Measurements from ENCODE around the gene RORB. TPM values are rescaled to one million over a fixed set of nuclear protein-coding genes. Genes with fewer than 3 reads are reported as not detected.
"Not testable (repeated sequence)": the region's sequence is repeated elsewhere in the genome, so short reads cannot be mapped to it uniquely, and the experiment has no call there.

RORB gene
- total RNA-seq, 1 donor from 2014 or later: not detected

- Mint-ChIP-seq H3K27ac (no peak overlapping the region), H3K27me3 (peaks cover under 1% of the 10 kb centered on the region), H3K4me3 (ENCODE audit: low read depth) (no peak overlapping the region), H3K4me1 (ENCODE audit: low read depth) (no peaks in the 10 kb centered on the region), H3K9me3 (ENCODE audit: low read depth) (no peaks in the 10 kb centered on the region), H3K36me3 (ENCODE audit: insufficient read depth) (no peaks in the 10 kb centered on the region)
- no peak for DNase-seq (ENCODE audit: low spot score, unreplicated experiment)
- TF ChIP-seq, protein P1, sequence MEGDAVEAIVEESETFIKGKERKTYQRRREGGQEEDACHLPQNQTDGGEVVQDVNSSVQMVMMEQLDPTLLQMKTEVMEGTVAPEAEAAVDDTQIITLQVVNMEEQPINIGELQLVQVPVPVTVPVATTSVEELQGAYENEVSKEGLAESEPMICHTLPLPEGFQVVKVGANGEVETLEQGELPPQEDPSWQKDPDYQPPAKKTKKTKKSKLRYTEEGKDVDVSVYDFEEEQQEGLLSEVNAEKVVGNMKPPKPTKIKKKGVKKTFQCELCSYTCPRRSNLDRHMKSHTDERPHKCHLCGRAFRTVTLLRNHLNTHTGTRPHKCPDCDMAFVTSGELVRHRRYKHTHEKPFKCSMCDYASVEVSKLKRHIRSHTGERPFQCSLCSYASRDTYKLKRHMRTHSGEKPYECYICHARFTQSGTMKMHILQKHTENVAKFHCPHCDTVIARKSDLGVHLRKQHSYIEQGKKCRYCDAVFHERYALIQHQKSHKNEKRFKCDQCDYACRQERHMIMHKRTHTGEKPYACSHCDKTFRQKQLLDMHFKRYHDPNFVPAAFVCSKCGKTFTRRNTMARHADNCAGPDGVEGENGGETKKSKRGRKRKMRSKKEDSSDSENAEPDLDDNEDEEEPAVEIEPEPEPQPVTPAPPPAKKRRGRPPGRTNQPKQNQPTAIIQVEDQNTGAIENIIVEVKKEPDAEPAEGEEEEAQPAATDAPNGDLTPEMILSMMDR (IDR thresholded peaks at IDR 0.05; ENCODE audit: unreplicated experiment): no peak
Measured at GRCh38 chr9:74521009-74521408, 23.9 kb downstream of the RORB start.

DNA sequence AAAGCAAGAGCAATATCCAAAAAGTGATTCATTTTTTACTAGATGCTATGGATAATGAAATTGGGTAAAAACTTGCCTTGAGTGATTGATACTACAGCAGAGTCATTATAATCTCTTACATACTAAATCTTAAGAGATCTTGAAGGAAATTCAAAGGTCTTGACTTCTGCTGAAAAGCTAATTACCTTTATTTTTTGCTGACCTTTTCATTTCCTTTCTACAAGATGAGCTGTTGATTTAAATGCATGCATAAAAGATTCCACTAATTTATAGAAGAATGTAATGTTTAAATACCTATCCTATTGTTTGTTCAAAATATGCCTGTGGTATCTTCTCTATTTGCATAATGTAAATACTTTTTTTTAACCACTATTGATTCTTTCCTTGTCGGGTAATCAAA lies 27.2 kb downstream of the RORB start:
- TF ChIP-seq, protein P1 (IDR thresholded peaks at IDR 0.05; ENCODE audit: unreplicated experiment): no peak
- DNase-seq (ENCODE audit: low spot score, unreplicated experiment): no peak
- Mint-ChIP-seq H3K27me3 (peaks cover 13% of the 10 kb centered on the region), H3K4me3 (ENCODE audit: low read depth) (no peak overlapping the region), H3K9me3 (ENCODE audit: low read depth) (no peaks in the 10 kb centered on the region), H3K27ac (no peak overlapping the region), H3K36me3 (ENCODE audit: insufficient read depth) (no peaks in the 10 kb centered on the region), H3K4me1 (ENCODE audit: low read depth) (no peaks in the 10 kb centered on the region)

DNA sequence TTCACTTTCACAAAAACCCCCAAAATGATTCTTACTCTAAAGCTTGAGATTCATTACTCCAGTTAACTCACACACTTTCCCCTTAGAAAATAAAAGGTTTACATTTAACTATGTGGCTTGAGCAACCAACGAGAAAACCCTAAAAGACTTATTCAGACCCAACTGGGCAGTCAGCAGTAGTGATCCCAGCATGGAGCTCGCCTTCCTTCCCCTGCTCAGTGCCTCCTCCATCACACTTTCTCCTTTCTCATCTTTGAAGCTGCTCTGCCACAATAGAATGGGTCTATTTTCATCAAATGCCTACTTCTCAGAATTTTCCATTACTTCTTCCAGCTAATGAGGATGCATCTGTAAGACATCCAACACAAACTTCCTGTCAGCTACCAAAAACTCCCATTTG lies 29.1 kb downstream of the RORB start:
- Mint-ChIP-seq H3K36me3 (ENCODE audit: insufficient read depth) (no peaks in the 10 kb centered on the region), H3K27ac (no peak overlapping the region), H3K4me1 (ENCODE audit: low read depth) (no peaks in the 10 kb centered on the region), H3K9me3 (ENCODE audit: low read depth) (no peaks in the 10 kb centered on the region), H3K4me3 (ENCODE audit: low read depth) (no peak overlapping the region), H3K27me3 (peaks cover 13% of the 10 kb centered on the region)
- TF ChIP-seq, protein P1 (IDR thresholded peaks at IDR 0.05; ENCODE audit: unreplicated experiment): no peak
- no peak for DNase-seq (ENCODE audit: low spot score, unreplicated experiment)

DNA sequence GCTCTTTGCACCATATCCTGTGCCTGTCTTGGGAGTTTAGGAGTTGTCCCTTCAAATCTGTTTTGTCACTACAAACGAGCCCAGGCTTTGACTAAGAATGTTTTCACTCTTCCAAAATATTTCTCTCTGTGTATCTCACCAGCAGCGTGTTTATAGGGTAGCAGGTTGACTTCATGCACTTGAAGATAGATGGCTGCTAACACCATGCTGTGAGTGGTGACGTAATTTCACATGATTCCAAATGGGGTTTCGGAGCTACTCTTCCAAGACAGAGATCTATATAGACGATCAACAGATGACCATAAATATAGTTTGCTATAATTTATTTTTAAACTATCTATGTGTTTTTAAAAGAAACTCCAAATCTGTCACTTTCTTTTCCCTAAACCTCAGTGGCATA lies 30.6 kb downstream of the RORB start:
- TF ChIP-seq, protein P1 (IDR thresholded peaks at IDR 0.05; ENCODE audit: unreplicated experiment): no peak
- no peak for DNase-seq (ENCODE audit: low spot score, unreplicated experiment)
- Mint-ChIP-seq H3K9me3 (ENCODE audit: low read depth) (no peaks in the 10 kb centered on the region), H3K27ac (no peak overlapping the region), H3K36me3 (ENCODE audit: insufficient read depth) (no peaks in the 10 kb centered on the region), H3K27me3 (peaks cover 16% of the 10 kb centered on the region), H3K4me3 (ENCODE audit: low read depth) (no peak overlapping the region), H3K4me1 (ENCODE audit: low read depth) (no peaks in the 10 kb centered on the region)

- H3K4me3 Mint-ChIP-seq (ENCODE audit: low read depth): no peak overlapping the region
- TF ChIP-seq, protein P1 (IDR thresholded peaks at IDR 0.05; ENCODE audit: unreplicated experiment): no peak
- DNase-seq (ENCODE audit: low spot score, unreplicated experiment): no peak
- H3K4me1 Mint-ChIP-seq (ENCODE audit: low read depth): no peaks in the 10 kb centered on the region
- H3K27ac Mint-ChIP-seq: no peak overlapping the region
- no peaks in the 10 kb centered on the region for H3K9me3 Mint-ChIP-seq (ENCODE audit: low read depth)
- no peaks in the 10 kb centered on the region for H3K36me3 Mint-ChIP-seq (ENCODE audit: insufficient read depth)
- peaks cover 16% of the 10 kb centered on the region for H3K27me3 Mint-ChIP-seq
Measured at GRCh38 chr9:74528207-74528606, 31.1 kb downstream of the RORB start.

DNA sequence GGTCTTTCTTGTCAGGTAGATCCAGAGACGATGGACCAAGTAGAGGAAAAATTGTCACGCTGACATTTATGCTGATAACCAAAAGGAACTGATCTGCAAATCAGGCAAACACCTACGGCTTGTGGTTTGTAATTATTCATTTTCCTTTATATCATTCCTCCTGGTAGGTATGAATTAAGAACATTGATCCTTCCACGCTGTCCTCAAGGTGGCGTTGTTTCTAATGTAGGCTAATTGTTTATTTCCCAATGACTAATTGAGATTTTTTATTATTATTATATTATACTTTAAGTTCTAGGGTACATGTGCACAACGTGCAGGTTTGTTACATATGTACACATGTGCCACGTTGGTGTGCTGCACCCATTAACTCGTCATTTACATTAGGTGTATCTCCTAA lies 33.3 kb downstream of the RORB start:
- H3K4me3 Mint-ChIP-seq (ENCODE audit: low read depth): not testable (repeated sequence)

More for the DNA sequence above, 33.3 kb downstream of the RORB start:
- H3K4me1 Mint-ChIP-seq (ENCODE audit: low read depth); DNase-seq (ENCODE audit: low spot score, unreplicated experiment); H3K36me3 Mint-ChIP-seq (ENCODE audit: insufficient read depth); H3K9me3 Mint-ChIP-seq (ENCODE audit: low read depth); H3K27ac Mint-ChIP-seq: not testable (repeated sequence)
- H3K27me3 Mint-ChIP-seq: peaks cover 16% of the 10 kb centered on the region

Data from progenitor cell of endocrine pancreas (in vitro differentiated cells).